COLO829 (cell line): ENCODE results near the gene CSKMT.
A peak's percentile ranks its signal among the peaks of the same experiment; 100 is the strongest.
"Not testable (repeated sequence)": the region's sequence is repeated elsewhere in the genome, so short reads cannot be mapped to it uniquely, and the experiment has no call there.

Experiments
- DNase-seq: peaks from one replicate; pipeline ENCODE4 v3.0.0; 2012; ENCODE audit warnings: low spot score

Gene CSKMT

DNA sequence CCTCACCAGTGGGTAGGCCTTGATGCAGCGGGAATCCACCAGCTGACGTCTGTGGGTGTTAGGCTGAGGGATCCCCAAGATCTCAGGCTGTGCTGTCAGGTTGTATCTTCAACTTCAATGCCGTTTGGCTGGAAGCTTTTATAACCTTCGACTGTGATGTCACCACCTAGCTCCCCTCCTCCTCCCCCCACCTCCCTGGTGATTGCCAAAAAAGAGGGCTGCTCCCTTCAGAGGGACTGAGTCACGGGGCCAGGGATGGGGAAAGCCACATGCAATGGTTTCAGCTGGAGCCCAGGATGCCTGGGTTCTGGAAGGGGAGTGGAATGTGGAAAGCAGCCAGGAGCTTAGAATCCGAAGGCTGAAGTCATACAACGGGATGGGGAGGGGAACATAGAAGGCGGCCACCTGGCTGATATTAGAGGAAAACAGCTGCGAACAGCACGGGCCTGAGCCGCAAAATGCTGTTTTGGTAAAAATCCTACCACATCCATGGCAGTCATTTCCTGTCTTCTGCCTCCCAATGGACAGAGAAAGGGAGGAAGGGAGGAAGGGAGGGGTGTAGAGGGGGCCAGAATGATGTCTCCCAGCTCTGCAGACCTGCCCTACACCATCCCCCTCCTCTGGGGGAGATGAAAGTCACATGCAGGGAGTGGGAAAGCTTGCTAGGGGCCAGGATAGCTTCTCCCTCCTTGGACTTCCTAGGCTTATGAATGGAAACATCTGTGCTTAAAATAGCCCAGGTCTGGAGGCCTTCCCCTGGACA lies 24.5 kb downstream of the CSKMT start, which contains the start of gene LRRN4CL:
Gene LRRN4CL, minus strand, starts transcription at position 110 of the 763 bp plus-strand sequence. CDS start 1,022 bp downstream, outside the sequence.
- DNase-seq: no peak

DNA sequence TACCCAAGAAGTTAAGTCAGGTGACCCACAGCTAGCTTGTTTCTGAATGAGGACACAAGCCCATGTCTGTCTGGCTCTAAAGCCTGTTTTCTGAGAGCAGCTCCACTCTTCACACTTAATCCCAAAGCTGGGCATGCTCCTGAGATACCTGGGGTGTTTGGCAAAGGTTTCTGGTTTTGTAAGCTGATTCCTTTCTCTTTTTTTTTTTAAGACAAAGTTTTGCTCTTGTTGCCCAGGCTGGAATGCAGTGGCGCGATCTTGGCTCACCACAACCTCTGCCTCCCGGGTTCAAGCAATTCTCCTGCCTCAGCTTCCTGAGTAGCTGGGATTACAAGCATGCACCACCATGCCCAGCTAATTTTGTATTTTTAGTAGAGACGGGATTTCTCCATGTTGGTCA lies 28.5 kb downstream of the CSKMT start:
- not testable (repeated sequence) for DNase-seq

DNA sequence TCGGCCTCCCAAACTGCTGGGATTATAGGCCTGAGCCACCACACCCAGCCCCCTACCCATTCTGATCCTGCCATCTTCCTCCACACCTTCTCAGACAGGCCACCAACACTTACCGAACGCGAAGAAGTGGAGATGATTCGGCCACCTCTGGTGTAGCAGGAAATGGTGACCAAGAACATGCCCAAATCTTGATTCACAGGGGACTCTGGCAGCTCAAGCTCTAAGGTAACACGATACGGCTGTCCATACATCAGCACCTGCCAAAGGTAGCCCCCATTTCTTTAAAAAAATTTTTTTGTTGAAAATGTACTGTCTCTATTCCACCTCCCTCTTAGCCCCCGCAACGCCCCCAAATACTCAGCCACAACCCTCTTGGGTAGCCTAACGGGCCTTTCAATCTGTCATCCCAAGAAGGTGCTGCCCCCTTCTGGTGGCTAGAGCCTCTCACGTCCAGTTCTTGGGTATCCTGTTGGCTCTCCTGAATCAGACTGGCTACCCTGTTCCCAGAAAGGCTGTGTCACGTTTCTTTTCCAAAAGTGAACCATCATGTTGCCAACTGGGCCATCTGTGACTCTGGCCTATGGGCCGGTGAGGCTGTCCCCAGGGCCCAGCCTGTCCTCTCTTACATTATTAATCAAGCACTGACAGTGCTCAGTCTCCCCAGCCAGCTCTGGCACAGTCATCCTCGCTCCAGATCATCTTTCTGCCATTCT lies 29.5 kb downstream of the CSKMT start:
- peak; percentile 36 for DNase-seq

DNA sequence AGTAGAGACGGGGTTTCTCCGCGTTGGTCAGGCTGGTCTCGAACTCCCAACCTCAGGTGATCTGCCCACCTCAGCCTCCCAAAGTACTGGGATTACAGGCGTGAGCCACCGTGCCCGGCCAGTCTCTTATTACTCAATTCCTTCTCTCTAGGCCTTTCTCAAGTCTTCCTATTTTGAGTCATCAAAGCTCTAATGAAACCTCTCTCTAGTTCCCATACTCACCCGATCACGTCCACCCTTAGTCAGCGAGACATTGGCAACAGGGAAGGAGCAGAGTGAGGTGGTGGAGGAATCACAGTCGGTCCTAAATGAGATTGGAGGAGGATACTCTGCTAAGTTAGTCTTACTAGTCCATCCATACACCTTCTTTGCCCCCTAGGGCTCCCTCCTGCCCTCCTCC lies 37.1 kb downstream of the CSKMT start:
- no peak for DNase-seq

DNA sequence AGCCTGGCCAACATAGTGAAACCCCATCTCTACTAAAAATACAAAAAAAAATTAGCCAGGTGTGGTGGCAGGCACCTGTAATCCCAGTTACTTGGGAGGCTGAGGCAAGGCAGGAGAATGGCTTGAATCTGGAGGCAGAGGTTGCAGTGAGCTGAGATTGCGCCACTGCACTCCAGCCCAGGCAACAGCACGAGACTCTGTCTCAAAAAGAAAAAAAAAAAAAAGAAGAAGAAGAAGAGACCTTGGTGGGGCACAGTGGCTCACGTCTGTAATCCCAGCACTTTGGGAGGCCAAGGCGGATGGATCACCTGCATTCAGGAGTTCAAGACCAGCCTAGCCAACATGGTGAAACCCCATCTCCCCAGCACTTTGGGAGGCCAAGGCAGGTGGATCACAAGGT lies 38.8 kb downstream of the CSKMT start:
- not testable (repeated sequence) for DNase-seq

DNA sequence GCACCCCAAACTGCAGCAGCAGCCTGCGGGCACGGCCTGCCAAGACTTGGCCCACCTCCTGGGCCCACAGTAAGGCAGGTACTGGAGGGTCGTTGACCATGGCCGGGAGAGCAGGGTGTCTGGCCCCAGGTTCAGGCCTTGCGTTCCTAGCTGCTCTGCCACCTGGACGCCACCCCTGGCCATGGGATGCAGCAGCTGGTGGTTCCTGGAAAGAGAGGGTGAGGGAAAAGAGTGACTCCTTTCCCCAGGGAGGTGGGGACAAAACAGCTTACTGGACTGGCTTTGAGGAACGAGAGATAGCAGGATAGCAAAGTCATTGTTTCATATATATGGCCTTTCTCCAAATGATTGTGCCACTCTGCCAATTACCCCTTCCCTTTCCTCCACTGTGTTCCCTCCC lies 40.3 kb downstream of the CSKMT start:
- DNase-seq: peak; percentile 16

DNA sequence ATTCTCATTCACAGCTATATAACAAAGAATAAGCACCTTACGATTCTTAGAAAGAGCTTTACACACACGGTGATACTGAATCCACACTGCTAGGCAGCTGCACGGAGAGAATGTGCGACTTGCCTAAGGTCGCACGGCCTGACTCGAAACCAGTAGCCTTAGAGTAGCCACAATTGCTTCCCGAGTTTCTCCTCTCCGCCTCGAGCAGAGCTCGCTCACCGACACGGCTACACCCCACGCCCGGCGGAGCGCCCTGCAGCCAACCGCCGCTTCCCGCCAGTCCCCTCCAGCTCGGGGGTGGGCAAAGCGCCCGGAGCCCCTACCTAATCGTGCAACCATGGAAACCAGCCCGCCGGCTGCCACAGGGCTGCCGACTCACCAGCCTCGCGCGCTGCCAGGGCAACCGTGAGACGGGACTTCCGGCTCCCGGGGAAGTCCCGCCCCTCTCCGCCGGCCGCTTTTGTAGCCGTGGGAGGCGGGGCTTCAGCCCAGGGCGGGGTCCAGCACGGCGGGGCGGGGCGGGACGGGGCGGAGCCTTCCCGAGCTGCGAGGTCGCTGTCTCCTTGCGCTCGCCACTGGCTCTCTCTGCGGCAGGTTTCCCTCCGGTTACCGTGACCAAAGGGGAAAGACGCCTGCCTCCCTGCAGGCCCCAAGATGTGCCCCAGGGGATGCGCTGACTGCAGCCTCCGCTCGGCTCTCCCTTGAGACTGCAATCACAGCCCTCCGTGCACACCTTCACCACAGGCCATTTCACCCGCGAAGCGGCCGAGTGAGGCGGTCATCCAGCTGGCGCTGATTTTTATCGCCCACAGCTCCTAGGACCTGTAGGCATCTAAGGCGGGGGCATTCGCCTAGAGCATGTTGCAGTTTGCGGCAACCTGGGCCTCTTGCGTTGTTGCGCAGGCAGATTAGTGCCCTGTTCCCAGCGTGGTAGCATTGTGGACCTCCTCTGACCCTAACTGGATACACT lies 41.1 kb downstream of the CSKMT start:
- DNase-seq: peak; percentile 87

DNA sequence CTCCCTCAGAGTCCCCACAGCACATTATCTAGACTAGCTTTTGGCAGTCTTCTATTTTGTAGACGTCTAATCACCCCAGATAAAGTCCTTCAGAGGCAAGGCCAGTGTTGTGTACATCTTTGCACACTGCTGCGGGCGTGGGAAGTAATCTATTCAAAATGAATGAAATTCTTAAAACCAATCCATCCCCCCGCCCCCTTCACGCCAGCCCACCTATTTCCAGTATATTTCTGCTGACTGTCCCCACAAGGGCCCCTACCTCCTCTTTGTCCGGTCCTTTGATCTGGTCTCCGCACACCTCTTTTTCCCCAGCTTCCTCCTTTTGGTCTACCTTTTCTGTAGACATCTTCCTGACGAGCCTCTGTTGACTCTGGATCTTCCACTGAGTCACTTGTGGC lies 41.7 kb downstream of the CSKMT start:
- DNase-seq: no peak

DNA sequence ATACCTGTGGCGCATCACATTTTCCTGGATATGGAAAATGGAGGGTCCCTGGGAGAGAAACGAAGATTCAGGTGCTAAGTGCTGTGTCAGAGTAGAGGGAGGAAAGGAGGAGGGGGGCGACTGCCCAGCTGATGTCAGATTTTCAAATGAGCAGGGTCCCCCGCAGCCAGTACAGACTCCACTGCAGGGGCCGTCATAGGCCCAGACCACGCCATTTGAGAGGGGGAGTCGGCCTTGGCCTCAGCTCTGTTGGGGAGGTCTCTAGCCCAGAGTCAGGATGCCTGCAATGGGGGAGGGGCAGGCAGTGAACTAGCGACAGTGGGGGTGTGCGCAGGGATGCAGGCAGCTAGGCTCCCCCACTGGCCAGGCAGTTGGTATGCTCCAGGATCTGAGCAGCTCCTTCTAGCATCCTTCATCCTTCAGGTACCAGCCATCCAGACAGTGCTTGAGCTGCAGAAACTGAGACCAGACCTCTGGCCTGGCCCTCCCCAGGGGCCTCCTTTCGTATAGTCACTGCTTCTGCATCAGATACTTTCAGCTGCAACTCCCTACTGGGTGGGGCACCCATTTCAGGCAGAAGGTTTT lies 42.3 kb downstream of the CSKMT start, which contains the start of the genes BSCL2 and GNG3:
Gene BSCL2, minus strand, starts transcription at position 148 of the 585 bp plus-strand sequence. CDS start 229 bp downstream, outside the sequence.
Gene GNG3, plus strand, starts transcription at position 400 of the 585 bp plus-strand sequence. CDS start 620 bp downstream, outside the sequence.
- DNase-seq: no peak

DNA sequence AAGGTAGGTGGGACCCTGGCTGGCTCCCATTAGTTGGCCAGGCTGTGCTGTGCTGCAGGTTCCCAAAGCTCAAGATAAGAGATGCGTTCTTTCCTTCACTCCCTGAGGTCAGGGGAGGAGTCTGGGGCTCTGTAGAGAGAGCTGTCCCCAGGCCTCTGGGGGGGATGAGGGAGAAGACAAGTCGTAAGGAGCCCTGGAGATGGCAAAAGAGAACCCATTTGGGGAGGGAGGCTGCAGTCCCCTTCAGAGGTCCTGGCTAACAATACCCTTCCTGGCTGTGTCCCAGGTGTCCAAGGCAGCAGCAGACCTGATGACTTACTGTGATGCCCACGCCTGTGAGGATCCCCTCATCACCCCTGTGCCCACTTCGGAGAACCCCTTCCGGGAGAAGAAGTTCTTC lies 43.3 kb downstream of the CSKMT start:
- no peak for DNase-seq

DNA sequence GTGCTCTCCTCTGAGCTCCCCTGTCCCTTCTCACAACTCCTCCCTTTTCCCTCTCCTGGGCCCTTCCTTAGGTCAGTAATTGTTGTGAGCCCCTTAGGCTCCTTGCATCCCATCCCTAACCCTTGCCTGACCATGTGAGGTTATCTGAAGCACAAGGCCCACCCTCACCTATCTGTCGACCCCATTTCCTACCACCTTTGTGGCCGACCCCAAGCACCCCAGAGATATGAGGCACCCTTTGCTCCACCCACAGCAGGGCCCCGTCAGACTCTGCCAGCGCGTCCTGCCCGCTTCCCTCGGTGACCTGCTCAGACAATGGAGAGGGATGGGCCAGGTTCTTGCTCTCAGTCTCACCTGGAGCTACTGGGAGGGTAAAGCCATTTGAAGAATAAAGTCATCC lies 43.7 kb downstream of the CSKMT start:
- no peak for DNase-seq

DNA sequence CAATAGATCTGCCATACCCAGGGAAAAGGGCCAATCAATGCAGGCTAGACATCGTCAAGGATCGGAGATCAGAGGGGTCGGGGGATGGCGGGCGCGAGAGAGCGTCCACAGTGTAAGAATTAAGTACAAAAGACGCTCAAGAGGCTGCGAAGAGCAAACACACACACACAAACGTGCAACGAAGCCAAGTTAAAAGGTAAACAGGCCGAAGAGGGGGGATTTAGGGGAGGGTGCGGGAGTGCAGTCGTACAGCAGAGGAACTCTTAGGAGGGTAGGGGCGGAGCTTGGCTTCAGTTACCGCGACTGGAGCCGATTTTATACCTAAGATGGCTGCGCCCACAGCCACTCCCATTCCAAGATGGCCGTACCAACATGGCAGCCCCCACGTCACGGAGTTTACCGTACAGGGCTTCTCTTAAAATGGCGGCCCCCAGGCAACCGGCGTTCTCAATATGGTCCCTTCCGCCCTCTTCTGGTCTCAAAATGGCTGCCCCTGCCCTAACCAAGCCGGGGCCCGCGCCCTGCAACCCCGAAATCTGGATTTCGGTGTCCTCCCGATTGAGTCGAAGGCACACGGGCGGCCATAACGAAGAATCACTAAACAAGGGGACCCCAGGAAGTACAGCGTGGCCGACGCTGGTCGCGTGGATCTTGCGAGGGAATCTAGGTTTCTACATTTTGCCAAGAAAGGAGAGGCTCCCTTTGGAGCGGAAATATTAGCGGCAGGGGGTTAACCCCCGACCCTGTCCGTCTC lies 44.3 kb downstream of the CSKMT start:
- peak; percentile 94 for DNase-seq

DNA sequence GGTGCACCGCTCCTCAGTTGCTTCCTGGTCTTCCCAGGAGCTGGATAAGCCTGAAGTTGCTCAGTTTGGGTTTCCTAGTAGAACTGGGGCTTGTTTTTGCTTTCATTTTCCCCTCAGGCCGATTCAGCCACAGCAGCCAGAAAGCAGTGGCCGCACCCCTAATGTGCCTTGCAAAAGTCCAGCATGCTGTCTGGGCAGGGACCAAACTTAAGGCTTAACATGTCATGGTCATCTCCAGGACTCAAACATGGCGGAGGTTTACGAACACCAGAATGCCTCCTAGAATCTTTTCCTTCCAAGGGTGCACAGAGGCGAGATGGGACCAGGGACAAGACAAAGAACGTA lies 44.9 kb downstream of the CSKMT start:
- DNase-seq: no peak

DNA sequence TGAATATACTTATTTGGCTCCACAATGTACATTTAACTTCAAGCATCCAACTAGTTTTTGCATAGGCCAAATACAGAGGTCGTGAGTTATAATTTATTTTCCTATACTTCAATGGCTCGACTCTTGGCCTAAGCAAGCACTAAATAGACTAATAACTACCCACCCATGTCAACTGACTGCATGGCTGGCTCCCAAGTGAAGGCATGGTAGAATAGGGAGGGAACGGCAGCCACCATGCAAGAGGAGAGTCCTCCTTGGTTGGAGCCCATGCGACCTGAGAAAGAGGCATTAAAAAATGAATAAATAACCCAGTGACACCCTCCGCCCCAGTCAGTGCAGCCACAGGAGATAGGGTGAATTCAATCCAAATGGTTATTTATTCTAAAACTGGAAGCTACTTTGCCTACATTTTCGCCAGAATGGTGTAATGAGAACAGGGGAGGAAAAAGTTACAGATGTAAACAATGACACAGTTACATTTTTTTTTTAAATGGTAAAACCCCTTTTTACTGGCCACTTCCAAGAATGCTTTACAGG lies 47.2 kb downstream of the CSKMT start:
- DNase-seq: no peak

DNA sequence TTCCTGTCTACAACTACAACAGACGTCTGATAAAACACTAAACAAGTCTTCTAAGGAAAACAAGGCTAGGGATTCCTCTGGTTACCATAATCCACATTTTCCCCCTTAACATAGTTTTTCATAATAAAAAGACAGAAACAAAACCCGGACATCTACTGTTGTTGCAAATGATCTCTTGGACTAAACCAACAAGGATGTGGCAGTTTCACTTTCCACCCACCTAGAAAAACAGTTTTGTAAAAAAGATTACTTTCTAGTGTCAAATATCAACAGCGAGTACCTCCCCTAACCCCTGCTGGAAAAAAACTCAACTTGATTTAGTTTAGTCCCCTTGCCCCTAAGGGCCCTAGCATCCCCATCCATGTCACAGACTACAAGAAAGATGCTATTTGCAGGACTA lies 47.7 kb downstream of the CSKMT start:
- DNase-seq: no peak

DNA sequence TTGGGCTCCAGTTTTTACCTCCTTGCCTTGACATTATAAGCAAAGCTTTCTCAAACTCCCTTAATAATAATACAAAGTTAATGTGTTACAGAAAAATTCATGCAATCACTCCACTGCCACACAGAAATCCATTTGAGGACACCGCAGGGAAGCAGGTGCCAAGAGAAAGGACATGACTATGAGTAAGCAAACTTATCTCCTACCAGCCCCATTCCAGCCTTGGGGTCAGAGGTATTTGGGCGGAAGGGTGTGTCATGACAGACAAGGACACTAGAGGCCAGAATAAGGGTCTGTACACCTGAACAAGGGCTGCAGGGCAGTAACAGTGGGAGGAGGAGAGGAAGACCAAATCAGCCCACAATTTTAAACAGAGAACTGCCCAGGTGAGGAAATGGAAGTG lies 48.2 kb downstream of the CSKMT start:
- no peak for DNase-seq

DNA sequence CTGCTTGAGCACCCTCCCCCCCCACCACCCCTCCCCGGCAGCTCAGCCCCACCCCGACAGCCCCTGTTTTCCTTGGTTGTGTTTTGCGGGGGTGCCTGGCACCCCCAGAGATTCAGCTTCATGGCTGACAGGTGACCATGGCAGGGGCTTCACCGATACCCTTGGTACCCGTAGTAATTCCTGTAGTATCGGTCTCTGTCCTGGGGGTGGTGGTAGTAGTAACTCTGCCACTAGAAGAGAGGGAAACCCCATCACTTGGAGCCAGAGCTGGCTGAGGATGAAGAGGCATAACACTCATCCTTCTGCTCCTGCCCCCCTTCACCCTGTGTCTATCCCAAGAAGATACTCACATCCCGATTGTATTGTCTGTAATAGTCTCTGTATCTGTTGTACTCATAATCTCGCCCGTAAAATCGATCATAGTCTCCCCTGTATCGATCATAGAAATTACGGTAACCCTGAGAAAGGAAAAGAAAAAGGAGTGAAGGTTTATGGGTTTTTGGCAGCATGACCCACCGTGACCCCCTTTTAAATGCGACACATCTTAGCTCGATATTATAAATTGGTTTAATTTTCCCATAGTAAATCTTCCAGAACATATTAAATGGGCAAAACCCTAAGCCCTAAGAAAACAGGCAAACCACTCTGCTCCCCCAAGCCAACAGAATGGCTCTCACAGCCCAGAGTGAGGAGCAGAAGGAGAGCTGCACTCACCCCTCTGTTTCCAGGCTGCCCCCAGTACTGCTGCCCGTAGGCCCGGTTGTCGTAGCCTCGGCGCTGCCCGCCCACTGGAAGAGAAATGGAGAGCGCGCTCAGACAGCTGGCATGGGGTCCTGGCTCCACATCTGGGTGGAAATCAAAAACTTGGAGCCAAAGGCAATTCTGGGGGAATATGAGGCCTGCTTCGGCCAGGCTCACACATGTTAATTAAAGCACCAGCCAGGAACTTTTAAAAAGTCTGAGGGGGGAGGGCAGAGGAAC lies 50.3 kb downstream of the CSKMT start:
- DNase-seq: no peak

DNA sequence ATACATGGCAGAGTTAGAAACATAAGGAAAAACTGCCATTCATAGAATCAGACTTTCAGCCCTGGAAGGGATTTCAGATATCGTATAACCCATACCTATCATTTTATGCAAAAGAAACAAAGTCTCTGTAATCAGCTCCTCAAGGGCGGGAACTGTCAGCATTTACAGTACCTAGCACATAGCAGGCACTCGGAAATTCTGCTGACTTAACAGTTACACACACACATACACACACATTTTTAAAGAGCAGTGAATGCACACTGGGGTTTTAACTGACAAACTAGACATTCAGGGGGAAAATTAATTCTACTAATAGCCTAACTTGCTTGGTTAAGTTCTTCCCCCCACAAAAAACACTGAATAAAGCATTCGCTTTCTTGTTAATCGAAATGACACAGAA lies 51.1 kb downstream of the CSKMT start:
- no peak for DNase-seq

DNA sequence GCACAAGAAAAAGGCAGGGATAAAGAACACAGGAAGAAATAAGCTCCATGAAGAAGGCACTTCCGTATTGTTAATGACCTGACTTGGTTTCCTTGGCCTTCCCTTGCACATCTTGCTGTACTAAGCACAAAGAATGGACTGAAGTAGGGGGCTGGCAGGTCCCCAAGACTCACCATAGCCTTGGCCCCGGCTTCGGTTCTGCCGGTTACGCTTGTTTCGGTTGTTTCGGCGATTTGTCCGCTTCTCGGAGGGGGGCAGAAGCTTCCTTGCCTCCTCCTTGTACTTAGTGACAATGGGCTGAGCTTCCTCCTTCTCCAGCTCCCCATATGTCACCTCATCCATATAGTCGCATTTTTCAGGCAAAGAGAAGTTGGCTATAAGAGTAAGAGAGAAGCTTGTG lies 51.7 kb downstream of the CSKMT start:
- DNase-seq: no peak
